NB4 (cell line): ENCODE data around the gene LAMA3.

Experiments used
- MYC ChIP-seq: IDR thresholded peaks from 2 replicates; pipeline ENCODE4 v1.6.1; 2011; ENCODE audit warnings: low read depth, low read length
- POLR2A ChIP-seq: IDR thresholded peaks from 2 replicates; pipeline ENCODE4 v1.6.1; 2011; ENCODE audit warnings: mild to moderate bottlenecking; ENCODE audit not compliant: insufficient read length; ENCODE audit errors: extremely low read depth
- TF ChIP-seq, protein P1 (sequence below): IDR thresholded peaks from one replicate; pipeline ENCODE4 v1.5.1; 2012; ENCODE audit warnings: low read depth, low read length
- TF ChIP-seq, protein P2 (sequence below): IDR thresholded peaks from 2 replicates; pipeline ENCODE4 v1.6.1; 2011; ENCODE audit warnings: low read depth, low read length

DNA sequence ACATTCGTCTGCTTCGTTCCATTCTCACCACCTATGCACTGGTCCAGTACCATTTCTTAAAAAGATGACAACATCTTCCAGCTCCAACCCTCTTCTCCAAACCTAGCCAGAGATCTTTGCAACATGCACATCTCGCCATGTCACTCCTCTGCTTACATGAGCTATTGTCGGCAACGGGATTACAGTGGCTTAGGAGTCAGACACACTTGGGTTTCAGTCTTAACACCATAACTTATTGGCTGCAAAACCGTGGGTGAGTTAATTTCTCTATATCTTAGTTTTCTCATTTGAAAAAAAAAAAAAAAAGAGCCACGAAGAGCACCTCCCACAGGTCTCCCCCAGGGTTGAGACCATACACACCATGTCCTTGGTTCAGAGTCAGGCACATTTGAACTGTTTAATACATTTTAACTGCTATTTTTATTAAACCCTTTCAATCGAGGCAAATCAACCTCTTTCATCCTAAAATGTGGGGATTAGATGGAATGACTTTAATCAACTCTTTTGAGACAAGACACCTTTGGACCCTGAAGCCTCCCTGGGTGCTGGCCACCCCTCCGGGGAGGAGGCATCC lies 27.4 kb upstream of the LAMA3 start:
- TF ChIP-seq, protein P1, sequence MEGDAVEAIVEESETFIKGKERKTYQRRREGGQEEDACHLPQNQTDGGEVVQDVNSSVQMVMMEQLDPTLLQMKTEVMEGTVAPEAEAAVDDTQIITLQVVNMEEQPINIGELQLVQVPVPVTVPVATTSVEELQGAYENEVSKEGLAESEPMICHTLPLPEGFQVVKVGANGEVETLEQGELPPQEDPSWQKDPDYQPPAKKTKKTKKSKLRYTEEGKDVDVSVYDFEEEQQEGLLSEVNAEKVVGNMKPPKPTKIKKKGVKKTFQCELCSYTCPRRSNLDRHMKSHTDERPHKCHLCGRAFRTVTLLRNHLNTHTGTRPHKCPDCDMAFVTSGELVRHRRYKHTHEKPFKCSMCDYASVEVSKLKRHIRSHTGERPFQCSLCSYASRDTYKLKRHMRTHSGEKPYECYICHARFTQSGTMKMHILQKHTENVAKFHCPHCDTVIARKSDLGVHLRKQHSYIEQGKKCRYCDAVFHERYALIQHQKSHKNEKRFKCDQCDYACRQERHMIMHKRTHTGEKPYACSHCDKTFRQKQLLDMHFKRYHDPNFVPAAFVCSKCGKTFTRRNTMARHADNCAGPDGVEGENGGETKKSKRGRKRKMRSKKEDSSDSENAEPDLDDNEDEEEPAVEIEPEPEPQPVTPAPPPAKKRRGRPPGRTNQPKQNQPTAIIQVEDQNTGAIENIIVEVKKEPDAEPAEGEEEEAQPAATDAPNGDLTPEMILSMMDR: no peak
- TF ChIP-seq MYC: no peak
- TF ChIP-seq POLR2A: no peak
- TF ChIP-seq, protein P2, sequence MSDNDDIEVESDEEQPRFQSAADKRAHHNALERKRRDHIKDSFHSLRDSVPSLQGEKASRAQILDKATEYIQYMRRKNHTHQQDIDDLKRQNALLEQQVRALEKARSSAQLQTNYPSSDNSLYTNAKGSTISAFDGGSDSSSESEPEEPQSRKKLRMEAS: no peak
